ENCODE results near the gene AGBL5.

AGBL5 gene

GRCh38 chr2:27050996-27051901 is at the start of gene AGBL5:
TSS of gene AGBL5 (plus strand) at chr2:27051668. CDS start at chr2:27052959, 1,291 bp downstream.
- DNase-seq: peak; percentile 98

GRCh38 chr2:27001950-27002349 is 49.5 kb upstream of the AGBL5 start:
- DNase-seq: no peak

DNA sequence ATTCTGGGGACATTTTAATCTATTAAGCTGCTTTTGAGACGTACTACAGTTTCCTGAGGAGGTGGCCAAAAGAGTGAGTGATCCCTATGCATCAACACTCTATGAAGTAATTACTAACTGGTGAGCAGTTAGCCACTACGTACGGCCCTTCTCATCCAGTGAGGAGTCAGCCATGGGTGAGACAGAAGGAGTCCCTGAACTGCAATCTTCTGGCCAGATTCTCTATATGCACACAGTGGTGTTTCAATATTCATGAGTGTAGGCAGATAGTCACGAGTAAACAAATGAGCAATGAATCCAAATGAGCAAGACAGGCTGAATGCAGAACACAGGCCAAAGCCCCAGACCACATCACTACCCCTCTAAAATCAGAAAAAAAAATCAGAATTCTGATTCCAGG is 48.5 kb upstream of the AGBL5 start:
- DNase-seq: no peak

- DNase-seq: no peak
Measured at GRCh38 chr2:27003857-27004256, 47.6 kb upstream of the AGBL5 start.

GRCh38 chr2:27006602-27007415 is 44.7 kb upstream of the AGBL5 start:
- no peak for DNase-seq

- DNase-seq: no peak
Measured at GRCh38 chr2:27007416-27008374, 43.8 kb upstream of the AGBL5 start.

- DNase-seq: no peak
Measured at GRCh38 chr2:27008678-27009077, 42.8 kb upstream of the AGBL5 start.

GRCh38 chr2:27009083-27009482 is 42.4 kb upstream of the AGBL5 start:
- DNase-seq: no peak

GRCh38 chr2:27009716-27010115 is 41.8 kb upstream of the AGBL5 start:
- no peak for DNase-seq

DNA sequence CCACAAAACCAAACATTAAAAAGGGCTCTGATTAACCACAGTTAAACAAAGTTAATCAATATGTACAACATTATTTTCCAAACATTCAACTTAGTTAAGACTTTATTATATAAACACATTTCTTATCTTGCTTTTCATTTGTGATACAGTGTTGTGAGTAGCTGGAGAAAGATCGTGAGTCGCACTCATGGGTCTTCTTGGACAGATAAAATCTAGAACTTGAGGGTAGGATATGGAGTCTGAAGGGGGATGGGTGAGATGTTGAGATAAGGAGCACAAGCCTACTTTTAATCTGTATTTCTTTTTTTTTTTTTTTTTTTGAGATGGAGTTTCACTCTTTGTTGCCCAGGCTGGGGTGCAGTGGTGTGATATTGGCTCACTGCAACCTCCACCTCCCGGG is 41.3 kb upstream of the AGBL5 start:
- no peak for DNase-seq

- DNase-seq: no peak
Measured at GRCh38 chr2:27013738-27014137, 37.7 kb upstream of the AGBL5 start.

DNA sequence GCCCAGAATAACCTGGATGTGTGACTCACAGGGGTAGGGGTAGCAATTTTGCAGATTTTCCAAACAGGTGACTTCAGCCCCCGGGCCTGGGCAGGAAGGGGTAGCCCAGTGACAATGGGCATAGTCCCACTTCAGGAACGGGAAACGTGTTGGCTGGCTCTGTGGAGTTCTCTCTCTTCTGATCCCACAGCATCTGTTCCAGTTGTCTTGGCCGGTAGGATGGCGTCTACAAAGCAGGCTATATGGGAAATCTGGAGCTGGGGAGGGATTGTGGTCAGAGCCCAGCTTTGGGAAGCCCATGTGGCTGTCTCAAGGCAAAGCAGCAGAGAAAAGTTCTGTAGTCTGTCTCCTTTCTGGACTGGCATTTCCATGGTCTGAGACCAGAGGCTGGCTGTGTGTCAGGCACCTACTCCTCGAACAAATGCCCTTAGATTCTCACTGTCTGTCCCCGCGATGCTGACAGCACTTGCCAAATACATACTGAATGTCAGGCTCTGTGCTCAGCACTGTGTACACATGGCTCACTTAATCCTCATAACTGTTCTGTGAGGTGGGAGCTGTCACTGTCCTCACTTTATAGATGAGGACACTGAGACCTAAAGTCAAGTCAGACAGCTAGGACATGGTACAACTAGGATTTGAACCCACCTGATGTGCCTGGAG is 36.6 kb upstream of the AGBL5 start:
- DNase-seq: no peak

GRCh38 chr2:27016801-27017325 is 34.6 kb upstream of the AGBL5 start:
- DNase-seq: peak; percentile 75

DNA sequence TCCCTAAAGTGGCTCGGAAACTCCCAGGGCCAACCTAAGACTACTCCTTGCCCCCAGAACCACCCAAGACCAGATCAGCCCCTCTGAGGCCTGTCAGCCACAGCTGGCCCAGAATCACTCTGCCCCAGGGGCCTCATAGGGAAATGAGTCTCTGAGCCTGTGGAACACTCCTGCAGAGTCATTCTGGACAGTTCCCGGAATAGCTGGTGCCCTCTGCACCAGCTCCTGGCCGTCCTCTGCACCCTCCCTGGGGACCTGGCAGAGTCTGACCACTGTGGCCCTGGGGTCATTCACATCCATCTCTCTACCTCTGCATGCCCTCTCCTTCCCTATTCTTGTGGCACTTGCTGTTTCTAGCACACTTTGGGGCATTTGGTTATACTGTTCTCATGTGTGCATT is 33.3 kb upstream of the AGBL5 start:
- DNase-seq: no peak

DNA sequence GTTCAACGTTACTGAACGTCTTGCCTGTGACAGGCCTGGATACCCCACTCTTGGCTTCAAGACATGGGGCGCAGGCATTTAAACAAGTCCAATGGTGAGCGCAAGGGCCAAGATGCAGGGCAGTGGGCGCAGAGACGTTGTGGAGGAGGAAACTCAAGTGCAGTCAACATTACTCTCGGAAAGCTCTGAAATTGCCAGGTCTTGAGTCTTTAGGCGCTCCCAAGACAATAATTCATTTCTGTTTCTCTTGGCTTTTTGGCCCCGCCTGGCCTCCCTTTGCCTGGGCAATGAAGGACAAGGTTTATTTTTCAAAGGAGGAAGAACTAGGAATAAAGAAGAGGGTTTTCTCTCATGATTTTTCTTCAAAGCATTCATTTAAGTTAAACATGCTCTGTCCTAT is 32.0 kb upstream of the AGBL5 start:
- DNase-seq: no peak

GRCh38 chr2:27019931-27020855 is 31.3 kb upstream of the AGBL5 start:
- no peak for DNase-seq

- DNase-seq: no peak
Measured at GRCh38 chr2:27021253-27022049, 30.0 kb upstream of the AGBL5 start.

DNA sequence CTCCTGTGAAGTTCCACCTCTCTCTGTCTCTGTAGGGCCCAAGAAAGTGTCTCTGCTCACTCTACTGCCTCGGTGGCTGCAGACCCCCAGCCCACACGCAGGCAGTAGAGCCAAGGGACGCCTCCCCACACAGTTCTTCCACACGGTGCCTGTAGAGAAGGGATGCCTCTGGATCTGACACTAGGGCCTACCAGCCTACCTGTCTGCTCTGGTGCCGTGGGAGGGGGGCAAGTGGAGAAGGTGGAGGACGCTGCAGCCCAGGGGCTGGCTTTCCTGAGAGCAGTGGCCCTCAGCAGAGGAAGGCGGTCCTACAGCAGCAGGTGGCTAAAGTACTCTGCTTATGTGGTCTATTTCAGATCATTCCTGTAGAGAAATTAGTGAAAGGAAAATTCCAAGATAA is 27.7 kb upstream of the AGBL5 start:
- DNase-seq: no peak

- DNase-seq: no peak
Measured at GRCh38 chr2:27024188-27024587, 27.3 kb upstream of the AGBL5 start.

DNA sequence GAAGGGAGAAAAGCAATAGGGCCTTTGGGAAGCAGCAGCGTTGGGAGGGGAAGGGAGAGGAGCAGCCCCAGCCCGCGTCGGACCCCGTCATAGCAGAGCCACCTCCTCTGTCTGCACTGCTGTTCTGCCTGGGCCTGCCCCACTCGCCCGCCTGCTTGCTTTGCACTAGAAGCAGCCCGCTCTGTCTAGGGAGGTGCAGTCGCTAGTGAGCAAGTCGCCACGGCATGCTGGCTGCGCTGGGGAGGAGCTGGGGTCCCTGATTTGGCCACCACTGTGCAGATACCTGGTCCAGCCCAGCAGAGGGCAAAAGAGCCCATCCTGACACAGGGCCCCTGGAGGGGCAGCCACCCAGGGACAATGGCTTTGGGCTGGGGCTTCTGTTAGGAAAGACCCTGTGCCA is 26.7 kb upstream of the AGBL5 start:
- DNase-seq: no peak
